OCI-LY1 (cell line): Measurements from ENCODE around the gene TAS1R3.

Source experiments
- EZH2 ChIP-seq: fragments of 200-600 bp; sonication (generic), shearing (Covaris generic); IDR thresholded peaks from 2 replicates; pipeline ENCODE4 v1.8.0; 2017; ENCODE audit warnings: borderline replicate concordance, mixed run types, mild to moderate bottlenecking, antibody characterized with exemption, low read length, moderate library complexity, mixed read lengths
- TF ChIP-seq, protein P1 (sequence below): fragments of 200-600 bp; sonication (generic), shearing (Covaris generic); IDR thresholded peaks from 2 replicates; pipeline ENCODE4 v1.5.1; 2017; ENCODE audit warnings: mild to moderate bottlenecking, antibody characterized with exemption, low read length, moderate library complexity, mixed read lengths

GRCh38 chr1:1321477-1321876 lies 9.6 kb upstream of the TAS1R3 start:
- TF ChIP-seq, protein P1, sequence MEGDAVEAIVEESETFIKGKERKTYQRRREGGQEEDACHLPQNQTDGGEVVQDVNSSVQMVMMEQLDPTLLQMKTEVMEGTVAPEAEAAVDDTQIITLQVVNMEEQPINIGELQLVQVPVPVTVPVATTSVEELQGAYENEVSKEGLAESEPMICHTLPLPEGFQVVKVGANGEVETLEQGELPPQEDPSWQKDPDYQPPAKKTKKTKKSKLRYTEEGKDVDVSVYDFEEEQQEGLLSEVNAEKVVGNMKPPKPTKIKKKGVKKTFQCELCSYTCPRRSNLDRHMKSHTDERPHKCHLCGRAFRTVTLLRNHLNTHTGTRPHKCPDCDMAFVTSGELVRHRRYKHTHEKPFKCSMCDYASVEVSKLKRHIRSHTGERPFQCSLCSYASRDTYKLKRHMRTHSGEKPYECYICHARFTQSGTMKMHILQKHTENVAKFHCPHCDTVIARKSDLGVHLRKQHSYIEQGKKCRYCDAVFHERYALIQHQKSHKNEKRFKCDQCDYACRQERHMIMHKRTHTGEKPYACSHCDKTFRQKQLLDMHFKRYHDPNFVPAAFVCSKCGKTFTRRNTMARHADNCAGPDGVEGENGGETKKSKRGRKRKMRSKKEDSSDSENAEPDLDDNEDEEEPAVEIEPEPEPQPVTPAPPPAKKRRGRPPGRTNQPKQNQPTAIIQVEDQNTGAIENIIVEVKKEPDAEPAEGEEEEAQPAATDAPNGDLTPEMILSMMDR: no peak
- TF ChIP-seq EZH2: no peak
